Keratinocyte (primary cell): Measurements from ENCODE around the gene AFG3L2.

Experiments
- EZH2 ChIP-seq: IDR thresholded peaks from one replicate; pipeline ENCODE4 v1.6.1; 2012; ENCODE audit warnings: inconsistent platforms, mild to moderate bottlenecking, low read length, moderate library complexity
- TF ChIP-seq, protein P1 (sequence below), 3 experiments: IDR thresholded peaks in 1 of 3; conservative IDR thresholded peaks in 1 of 3; optimal IDR thresholded peaks in 1 of 3; 2 replicates in 2 of 3; 3 replicates in 1 of 3; pipeline versions ENCODE3 to v1.5.1; 2011; ENCODE audit warnings: low read length in 3 of 3, mild to moderate bottlenecking in 3 of 3, moderate library complexity in 2 of 3, control low read depth in 1 of 3, inconsistent platforms in 1 of 3; ENCODE audit not compliant: insufficient read depth in 2 of 3; ENCODE audit errors: extremely low read depth in 1 of 3

GRCh38 chr18:12416098-12416729, 39.2 kb upstream of the AFG3L2 start:
- TF ChIP-seq, protein P1, sequence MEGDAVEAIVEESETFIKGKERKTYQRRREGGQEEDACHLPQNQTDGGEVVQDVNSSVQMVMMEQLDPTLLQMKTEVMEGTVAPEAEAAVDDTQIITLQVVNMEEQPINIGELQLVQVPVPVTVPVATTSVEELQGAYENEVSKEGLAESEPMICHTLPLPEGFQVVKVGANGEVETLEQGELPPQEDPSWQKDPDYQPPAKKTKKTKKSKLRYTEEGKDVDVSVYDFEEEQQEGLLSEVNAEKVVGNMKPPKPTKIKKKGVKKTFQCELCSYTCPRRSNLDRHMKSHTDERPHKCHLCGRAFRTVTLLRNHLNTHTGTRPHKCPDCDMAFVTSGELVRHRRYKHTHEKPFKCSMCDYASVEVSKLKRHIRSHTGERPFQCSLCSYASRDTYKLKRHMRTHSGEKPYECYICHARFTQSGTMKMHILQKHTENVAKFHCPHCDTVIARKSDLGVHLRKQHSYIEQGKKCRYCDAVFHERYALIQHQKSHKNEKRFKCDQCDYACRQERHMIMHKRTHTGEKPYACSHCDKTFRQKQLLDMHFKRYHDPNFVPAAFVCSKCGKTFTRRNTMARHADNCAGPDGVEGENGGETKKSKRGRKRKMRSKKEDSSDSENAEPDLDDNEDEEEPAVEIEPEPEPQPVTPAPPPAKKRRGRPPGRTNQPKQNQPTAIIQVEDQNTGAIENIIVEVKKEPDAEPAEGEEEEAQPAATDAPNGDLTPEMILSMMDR (optimal IDR thresholded peaks at IDR 0.05 in 1 of 3, IDR thresholded peaks at IDR 0.05 in 1 of 3, conservative IDR thresholded peaks at IDR 0.05 in 1 of 3; ENCODE audit: extremely low read depth in 1 of 3, insufficient read depth in 2 of 3, low read length in 3 of 3): no peak
- no peak for TF ChIP-seq EZH2
